Urinary bladder (tissue), 4 donors: ENCODE measurements around the gene RSL1D1. TPM values are rescaled to one million over a fixed set of nuclear protein-coding genes. Genes with fewer than 3 reads are reported as not detected.
"Not testable (repeated sequence)": the region's sequence is repeated elsewhere in the genome, so short reads cannot be mapped to it uniquely, and the experiment has no call there.

Experiments used
- DNase-seq: peaks from one replicate; pipeline ENCODE4 v3.0.0-alpha.2; 2015; ENCODE audit errors: extremely low spot score
- H3K27ac ChIP-seq: one replicate; pipeline ENCODE4 v1.5.1; 2013; ENCODE audit warnings: low read depth, mild to moderate bottlenecking, moderate library complexity
- H3K36me3 ChIP-seq: one replicate; pipeline ENCODE4 v1.6.1; 2013; ENCODE audit warnings: mild to moderate bottlenecking, moderate library complexity; ENCODE audit not compliant: insufficient read depth
- H3K4me1 ChIP-seq: one replicate; pipeline ENCODE4 v1.6.1; 2013; ENCODE audit warnings: mild to moderate bottlenecking, moderate library complexity; ENCODE audit not compliant: insufficient read depth
- H3K4me3 ChIP-seq: one replicate; pipeline ENCODE4 v1.5.1; 2013; ENCODE audit warnings: low read depth, low read length
- WGBS: extraction: QIAGEN DNeasy Blood & Tissue Kit; methylation state at CpG from one replicate; pipeline ENCODE4 v1.1.7; 2013; 5-methylcytosine and 5-hydroxymethylcytosine counted together
- polyA plus RNA-seq: library from polyadenylated mRNA; stranded (reverse); fragments of 200-250 nt; gene quantifications from one replicate; pipeline ENCODE4 v1.2.3, GENCODE V29; 2013
- total RNA-seq: library from RNA; depleted of rRNA; stranded (reverse); fragments of >200 nt; gene quantifications from one replicate; pipeline ENCODE4 v1.2.3, GENCODE V29; 2014
- donor health status: healthy with polysubstance abuse.
- donor health status: healthy.

The RSL1D1 gene
- total and polyA plus RNA-seq, 2 donors = 112 to 157 TPM

DNA sequence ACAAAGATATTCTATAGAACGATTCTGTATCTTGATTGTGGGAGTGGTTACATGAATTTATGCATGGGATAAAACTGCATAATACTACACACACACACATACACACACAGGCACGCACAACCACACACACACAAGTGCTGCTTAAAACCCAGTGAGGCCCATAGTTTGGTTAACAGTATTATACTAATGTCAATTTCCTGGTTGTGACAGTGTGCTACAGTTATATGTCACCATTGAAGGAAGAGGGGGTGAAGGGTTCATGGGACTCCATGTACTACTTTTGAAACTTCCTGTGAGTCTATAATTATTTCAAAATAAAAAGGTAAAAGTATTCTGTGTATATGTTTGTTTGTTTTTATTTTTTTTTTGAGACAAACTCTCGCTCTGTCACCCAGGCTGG is 62.4 kb downstream of the RSL1D1 start:
- Histone ChIP-seq H3K36me3 (no peaks in the 10 kb centered on the region), H3K4me3 (no peak overlapping the region), H3K4me1 (peaks cover 4% of the 10 kb centered on the region), H3K27ac (no peak overlapping the region)
- 89% methylated on average over 3 of the region's 3 CpGs for WGBS
- no peak for DNase-seq

DNA sequence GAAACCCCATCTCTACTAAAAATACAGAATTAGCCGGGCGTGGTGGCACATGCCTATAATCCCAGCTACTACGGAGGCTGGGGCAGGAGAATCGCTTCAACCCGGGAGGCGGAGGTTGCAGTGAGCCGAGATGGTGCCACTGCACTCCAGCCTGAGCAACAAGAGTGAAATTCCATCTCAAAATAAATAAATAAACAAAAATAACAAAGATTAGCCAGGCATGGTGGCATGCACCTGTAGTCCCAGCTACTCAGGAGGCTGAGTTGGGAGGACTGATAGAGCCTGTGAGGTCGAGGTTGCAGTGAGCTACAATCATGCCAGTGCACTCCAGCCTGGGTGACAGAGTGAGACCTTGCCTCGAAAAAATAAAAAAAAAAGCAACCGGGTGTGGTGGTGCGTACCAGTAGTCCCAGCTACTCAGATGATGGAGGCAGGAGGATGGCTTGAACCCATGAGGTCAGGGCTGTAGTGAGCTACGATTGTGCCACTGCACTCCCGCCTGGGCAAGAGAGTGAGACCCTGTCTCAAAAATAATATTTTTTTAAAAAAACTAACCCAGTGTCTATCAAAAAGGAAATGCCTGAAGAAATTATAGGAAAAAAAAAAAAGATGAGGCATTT is 66.3 kb downstream of the RSL1D1 start:
- whole genome bisulfite sequencing = 94% methylated on average over 13 of the region's 13 CpGs
- H3K4me3 ChIP-seq, H3K27ac ChIP-seq, H3K4me1 ChIP-seq, H3K36me3 ChIP-seq, DNase-seq: not testable (repeated sequence)

DNA sequence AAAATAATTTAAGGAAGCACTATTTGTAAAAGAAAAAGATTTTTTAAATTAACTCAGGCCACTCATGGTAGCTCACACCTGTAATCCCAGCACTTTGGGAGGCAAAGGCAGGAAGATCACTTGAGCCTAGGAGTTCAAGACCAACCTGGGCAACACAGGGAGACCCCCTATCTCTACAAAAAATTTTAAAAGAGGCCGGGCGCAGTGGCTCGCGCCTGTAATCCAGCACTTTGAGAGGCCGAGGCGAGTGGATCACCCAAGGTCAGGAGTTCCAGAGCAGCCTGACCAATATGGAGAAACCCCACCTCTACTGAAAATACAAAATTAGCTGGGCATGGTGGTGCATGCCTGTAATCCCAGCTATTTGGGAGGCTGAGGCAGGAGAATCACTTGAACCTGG is 67.0 kb downstream of the RSL1D1 start:
- not testable (repeated sequence) for H3K4me3 ChIP-seq, H3K36me3 ChIP-seq, H3K27ac ChIP-seq, DNase-seq, H3K4me1 ChIP-seq
- 96% methylated on average over 6 of the region's 6 CpGs for WGBS

DNA sequence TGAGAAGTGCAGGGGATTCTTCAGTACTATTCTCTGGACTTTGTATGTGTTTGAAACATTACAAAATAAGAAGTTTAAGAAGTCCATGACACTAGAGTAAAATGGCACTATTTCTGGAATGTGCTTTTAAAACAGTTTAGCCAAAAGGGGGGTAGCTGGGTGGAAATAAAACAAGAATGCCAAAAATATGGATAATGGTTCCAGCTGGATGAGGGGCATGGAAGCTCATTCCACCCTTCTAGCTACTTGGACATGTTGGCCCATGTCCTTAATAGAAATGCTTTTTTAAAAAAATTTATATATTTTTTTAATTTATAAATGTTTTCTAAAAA is 67.3 kb downstream of the RSL1D1 start:
- no peaks in the 10 kb centered on the region for H3K4me1 ChIP-seq
- H3K36me3 ChIP-seq = no peaks in the 10 kb centered on the region
- no peak for DNase-seq
- H3K4me3 ChIP-seq = no peak overlapping the region
- H3K27ac ChIP-seq = peak overlapping the region; percentile 44

Other genes starting within 250 kb of the RSL1D1 start
- gene SNN, start 183.1 kb downstream of the RSL1D1 start, total RNA-seq = 11.4 TPM
- gene SNN, start 183.1 kb downstream of the RSL1D1 start, polyA plus RNA-seq = 28.3 TPM
- 22.7 TPM for gene TXNDC11, start 108.7 kb downstream of the RSL1D1 start, total RNA-seq
- gene TXNDC11, start 108.7 kb downstream of the RSL1D1 start, polyA plus RNA-seq = 39.1 TPM
- 78.8 TPM for gene ZC3H7A, start 54.3 kb downstream of the RSL1D1 start, total RNA-seq
- 32.2 TPM for gene ZC3H7A, start 54.3 kb downstream of the RSL1D1 start, polyA plus RNA-seq
- gene GSPT1, start 64.4 kb upstream of the RSL1D1 start, total RNA-seq = 61.4 TPM
- gene GSPT1, start 64.4 kb upstream of the RSL1D1 start, polyA plus RNA-seq = 44.5 TPM
- 7.1 TPM for gene NPIPB2, start 90.5 kb upstream of the RSL1D1 start, total RNA-seq
- 8.5 TPM for gene NPIPB2, start 90.5 kb upstream of the RSL1D1 start, polyA plus RNA-seq
- not detected for gene TNFRSF17, start 113.7 kb upstream of the RSL1D1 start, total RNA-seq
- not detected for gene TNFRSF17, start 113.7 kb upstream of the RSL1D1 start, polyA plus RNA-seq
- gene SNX29, start 125.2 kb upstream of the RSL1D1 start, total RNA-seq = 18.3 TPM
- 12.1 TPM for gene SNX29, start 125.2 kb upstream of the RSL1D1 start, polyA plus RNA-seq